IMR-90 (cell line): ENCODE data around the gene UNC5A. TPM values are rescaled to one million over a fixed set of nuclear protein-coding genes. Genes with fewer than 3 reads are reported as not detected.

Experiments
- ATAC-seq: fragments of 200-7000 bp; cut with Tn5 transposase; 2 replicates; pipeline ENCODE4 v1.9.1; 2020; ENCODE audit warnings: low read depth, mild to moderate bottlenecking, moderate library complexity
- BruUV-seq: library from RNA; stranded (reverse); fragments of 400-500 nt; replicated peaks from 2 replicates; lab custom pipeline; 2021; lab: Mats Ljungman, UMichigan
- CTCF ChIA-PET: fragments of 300-600 bp; formaldehyde crosslinking; extraction: SDS; loops from one replicate; lab custom pipeline; 2021; ENCODE audit warnings: antibody characterized with exemption; lab: Yijun Ruan, JAX
- POLR2A ChIA-PET: fragments of 300-600 bp; sonication (Branson Sonifier 250); formaldehyde crosslinking; loops from one replicate; lab custom pipeline; 2022; ENCODE audit warnings: antibody characterized with exemption; ENCODE audit not compliant: unreplicated experiment; lab: Charles Lee
- DNase-seq: peaks from one replicate; pipeline ENCODE4 v3.0.0; 2013
- H2AFZ ChIP-seq: replicated peaks from 2 replicates; pipeline ENCODE3; 2013; ENCODE audit warnings: low read length, mild to moderate bottlenecking; ENCODE audit not compliant: poor library complexity
- H2AK5ac ChIP-seq: 2 replicates; pipeline ENCODE4 v1.6.1; 2013; ENCODE audit warnings: low read depth, low read length, inconsistent platforms
- H2AK9ac ChIP-seq: replicated peaks from 2 replicates; pipeline ENCODE3; 2013; ENCODE audit warnings: mild to moderate bottlenecking, low read depth, low read length, moderate library complexity; ENCODE audit not compliant: poor library complexity
- H2BK120ac ChIP-seq: 2 replicates; pipeline ENCODE4 v1.6.1; 2013; ENCODE audit warnings: low read depth, low read length, inconsistent platforms
- H2BK15ac ChIP-seq: 3 replicates; pipeline ENCODE4 v1.6.1; 2013; ENCODE audit warnings: low read depth, low read length, inconsistent platforms
- H2BK20ac ChIP-seq: 2 replicates; pipeline ENCODE4 v1.6.1; 2013; ENCODE audit warnings: low read depth, mild to moderate bottlenecking, inconsistent platforms, low read length, moderate library complexity
- H2BK5ac ChIP-seq: 2 replicates; pipeline ENCODE4 v1.6.1; 2013; ENCODE audit warnings: mild to moderate bottlenecking, low read depth, low read length, inconsistent platforms; ENCODE audit not compliant: poor library complexity, severe bottlenecking
- H3K14ac ChIP-seq: replicated peaks from 2 replicates; pipeline ENCODE4 v1.6.1; 2013; ENCODE audit warnings: low read depth, low read length, inconsistent platforms
- H3K18ac ChIP-seq: 2 replicates; pipeline ENCODE4 v1.6.1; 2013; ENCODE audit warnings: low read depth, low read length, control low read depth
- H3K23ac ChIP-seq: 2 replicates; pipeline ENCODE4 v1.6.1; 2013; ENCODE audit warnings: low read depth, low read length, inconsistent platforms
- H3K27ac ChIP-seq: 2 replicates; pipeline ENCODE4 v1.5.1; 2013; ENCODE audit warnings: mild to moderate bottlenecking, control low read depth, low read length; ENCODE audit not compliant: insufficient read depth
- H3K27me3 ChIP-seq: 2 replicates; pipeline ENCODE4 v1.6.1; 2013; ENCODE audit warnings: low read length; ENCODE audit not compliant: control insufficient read depth, insufficient read depth
- H3K36me3 ChIP-seq: 2 replicates; pipeline ENCODE4 v1.6.1; 2013; ENCODE audit warnings: low read length, mixed read lengths; ENCODE audit not compliant: control insufficient read depth, insufficient read depth
- H3K4ac ChIP-seq: 2 replicates; pipeline ENCODE4 v1.6.1; 2013; ENCODE audit warnings: low read depth, low read length, inconsistent platforms
- H3K4me1 ChIP-seq: 2 replicates; pipeline ENCODE4 v1.6.1; 2013; ENCODE audit warnings: low read length, mixed read lengths; ENCODE audit not compliant: control insufficient read depth, insufficient read depth
- H3K4me2 ChIP-seq: 2 replicates; pipeline ENCODE4 v1.6.1; 2013; ENCODE audit warnings: low read depth, mild to moderate bottlenecking, control low read depth, low read length, moderate library complexity
- H3K4me3 ChIP-seq: 2 replicates; pipeline ENCODE4 v1.5.1; 2013; ENCODE audit warnings: low read depth, mild to moderate bottlenecking, control low read depth, low read length, moderate library complexity; ENCODE audit not compliant: insufficient read depth
- H3K56ac ChIP-seq: 2 replicates; pipeline ENCODE4 v1.6.1; 2013; ENCODE audit warnings: low read length, inconsistent platforms; ENCODE audit not compliant: insufficient read depth; ENCODE audit errors: extremely low read depth
- H3K79me1 ChIP-seq, 2 experiments: 2 replicates each; pipeline ENCODE4 v1.6.1; 2013; ENCODE audit warnings: low read length in 2 of 2, inconsistent platforms in 1 of 2, low read depth in 1 of 2
- H3K9ac ChIP-seq: 2 replicates; pipeline ENCODE4 v1.6.1; 2013; ENCODE audit warnings: low read depth, low read length, control low read depth
- H3K9me1 ChIP-seq: 2 replicates; pipeline ENCODE4 v1.6.1; 2013; ENCODE audit warnings: low read length, inconsistent platforms; ENCODE audit not compliant: insufficient read depth
- H3K9me3 ChIP-seq: 2 replicates; pipeline ENCODE4 v1.6.1; 2013; ENCODE audit warnings: low read length; ENCODE audit not compliant: control insufficient read depth, insufficient read depth
- H4K20me1 ChIP-seq: 2 replicates; pipeline ENCODE4 v1.6.1; 2013; ENCODE audit warnings: low read length, inconsistent platforms; ENCODE audit not compliant: insufficient read depth
- H4K5ac ChIP-seq: 2 replicates; pipeline ENCODE4 v1.6.1; 2013; ENCODE audit warnings: mild to moderate bottlenecking, low read depth, low read length, control low read depth
- H4K8ac ChIP-seq, 2 experiments: 2 replicates each; pipeline ENCODE4 v1.6.1; 2013; ENCODE audit warnings: low read depth in 2 of 2, low read length in 2 of 2, control low read depth in 1 of 2, inconsistent platforms in 1 of 2
- H4K91ac ChIP-seq: 2 replicates; pipeline ENCODE4 v1.6.1; 2013; ENCODE audit warnings: low read depth, low read length, inconsistent platforms; ENCODE audit not compliant: insufficient read depth
- BHLHE40 ChIP-seq: fragments of 150-350 bp; IDR thresholded peaks from 2 replicates; pipeline ENCODE4 v1.6.1; 2016; ENCODE audit warnings: mild to moderate bottlenecking, low read depth, low read length
- RAD21 ChIP-seq: IDR thresholded peaks from 2 replicates; pipeline ENCODE4 v1.6.1; 2012; ENCODE audit warnings: low read length, improper control_type of control experiment
- WGBS, 2 experiments: methylation state at CpG; one replicate each; pipeline versions ENCODE4 v1.1.5 to v1.1.7; 2013; ENCODE audit warnings: missing lambda C conversion rate in 2 of 2; ENCODE audit not compliant: insufficient read length in 1 of 2; ENCODE audit errors: extremely low coverage in 2 of 2; 5-methylcytosine and 5-hydroxymethylcytosine counted together
- dilution Hi-C: fragments of 300-500 bp; cut with HindIII; formaldehyde crosslinking; loops from one replicate; pipeline ENCODE4 v1.14.3; 2018; ENCODE audit warnings: low sequenced_read_pairs; ENCODE audit not compliant: unreplicated experiment
- in situ Hi-C: fragments of 300-500 bp; cut with MboI; formaldehyde crosslinking; loops from 3 replicates; pipeline ENCODE4 v1.14.3; 2019; ENCODE audit warnings: low sequenced_read_pairs, inconsistent platforms, mixed read lengths
- intact Hi-C: fragments of 100-400 bp; cut with micrococcal nuclease; formaldehyde crosslinking; loops from 2 replicates; pipeline ENCODE4 v1.10.0; 2022
- polyA plus RNA-seq, 3 experiments: library from polyadenylated mRNA; depleted of rRNA; stranded (reverse); fragments of >200 nt; gene quantifications; 2 replicates each; pipeline ENCODE4 v1.2.3, GENCODE V29; 2012; ENCODE audit warnings: low replicate concordance in 1 of 3
- total RNA-seq: library from RNA; depleted of rRNA; stranded (reverse); fragments of >200 nt; gene quantifications from 2 replicates; pipeline ENCODE4 v1.2.3, GENCODE V29; 2012

The UNC5A gene
- total and polyA plus RNA-seq, 2 of the 4 experiments (the other 2 are of a cell fraction), result not detected

- Histone ChIP-seq H4K5ac (no peak overlapping the region), H3K4ac (no peak overlapping the region), H2BK5ac (no peak overlapping the region), H3K27me3 (peaks cover 53% of the 10 kb centered on the region), H2BK20ac (no peak overlapping the region), H4K91ac (no peak overlapping the region), H3K23ac (no peak overlapping the region), H3K9ac (no peak overlapping the region), H3K4me2 (no peak overlapping the region), H2AFZ (no peak overlapping the region), H3K56ac (no peak overlapping the region), H2AK9ac (no peak overlapping the region), H2BK120ac (no peak overlapping the region), H3K14ac (no peak overlapping the region), H3K4me3 (no peak overlapping the region), H2AK5ac (no peak overlapping the region), H3K27ac (no peak overlapping the region), H2BK15ac (no peak overlapping the region), H4K8ac (no peak overlapping the region), H3K79me1 (no peaks in the 10 kb centered on the region), H3K18ac (no peak overlapping the region), H3K36me3 (no peaks in the 10 kb centered on the region), H4K20me1 (no peaks in the 10 kb centered on the region; the same call in 1 of the 2 replicates), H3K9me1 (no peaks in the 10 kb centered on the region), H3K9me3 (no peaks in the 10 kb centered on the region; the same call in 1 of the 2 replicates), H3K4me1 (peaks cover 2% of the 10 kb centered on the region; the same call in 1 of the 2 replicates)
- TF ChIP-seq RAD21, result no peak
- TF ChIP-seq BHLHE40, result no peak
- dilution Hi-C loops (no loop called here), intact Hi-C loops (no loop called here), in situ Hi-C loops (no loop called here)
- DNase-seq, result no peak
- WGBS, 2 experiments, result 74% methylated on average over 6 of the region's 17 CpGs; no CpG with 5 or more reads in 1 of the 2 experiments
- no peak for ATAC-seq
- POLR2A ChIA-PET, result no interaction called here
- no TSS peak for BruUV-seq
- CTCF ChIA-PET, result no interaction called here
These were observed 28.5 kb upstream of the UNC5A start for GRCh38 chr5:176781638-176782570.
